H4 (cell line): ENCODE measurements around the gene THOC2. TPM values are rescaled to one million over a fixed set of nuclear protein-coding genes. Genes with fewer than 3 reads are reported as not detected.
A peak's percentile ranks its signal among the peaks of the same experiment; 100 is the strongest.
"Not testable (repeated sequence)": the region's sequence is repeated elsewhere in the genome, so short reads cannot be mapped to it uniquely, and the experiment has no call there.

ENCODE experiments used
- DNase-seq: peaks from one replicate; pipeline ENCODE4 v3.0.0-alpha.2; 2015; ENCODE audit warnings: low spot score
- total RNA-seq: library from RNA; depleted of rRNA; stranded (reverse); fragments of >200 nt; shearing (Covaris generic); gene quantifications from 2 replicates; pipeline ENCODE4 v1.2.3, GENCODE V29; 2014

The THOC2 gene
- total RNA-seq, 1 experiment from 2014 or later = 39.6 TPM

GRCh38 chrX:123664467-123665167, 68.2 kb downstream of the THOC2 start:
- not testable (repeated sequence) for DNase-seq

- DNase-seq = not testable (repeated sequence)
Measured at GRCh38 chrX:123663720-123664119, 69.1 kb downstream of the THOC2 start.

GRCh38 chrX:123656507-123656906, 76.3 kb downstream of the THOC2 start:
- DNase-seq = not testable (repeated sequence)

- DNase-seq = not testable (repeated sequence)
Measured at GRCh38 chrX:123648811-123649181, 84.1 kb downstream of the THOC2 start.

GRCh38 chrX:123648028-123648810, 84.6 kb downstream of the THOC2 start:
- DNase-seq = peak; percentile 34

- DNase-seq = no peak
Measured at GRCh38 chrX:123647244-123647643, 85.6 kb downstream of the THOC2 start.

- no peak for DNase-seq
Measured at GRCh38 chrX:123629502-123629901, 103.3 kb downstream of the THOC2 start.

- DNase-seq = no peak
Measured at GRCh38 chrX:123626962-123627361, 105.9 kb downstream of the THOC2 start.

GRCh38 chrX:123625952-123626351, 106.9 kb downstream of the THOC2 start:
- no peak for DNase-seq

- no peak for DNase-seq
Measured at GRCh38 chrX:123625477-123625876, 107.4 kb downstream of the THOC2 start.

- no peak for DNase-seq
Measured at GRCh38 chrX:123617007-123617406, 115.8 kb downstream of the THOC2 start.

GRCh38 chrX:123610915-123611314, 121.9 kb downstream of the THOC2 start:
- DNase-seq = no peak

GRCh38 chrX:123607806-123608205, 125.0 kb downstream of the THOC2 start:
- DNase-seq = no peak

GRCh38 chrX:123607270-123607669, 125.6 kb downstream of the THOC2 start:
- no peak for DNase-seq

- no peak for DNase-seq
Measured at GRCh38 chrX:123603491-123603890, 129.4 kb downstream of the THOC2 start.

GRCh38 chrX:123601437-123601836, 131.4 kb downstream of the THOC2 start:
- no peak for DNase-seq

- DNase-seq = no peak
Measured at GRCh38 chrX:123600181-123600580, 132.7 kb downstream of the THOC2 start.

- peak; percentile 48 for DNase-seq
Measured at GRCh38 chrX:123590842-123591486, 141.9 kb downstream of the THOC2 start.

GRCh38 chrX:123588723-123589122, 144.1 kb downstream of the THOC2 start:
- DNase-seq = no peak

- DNase-seq = no peak
Measured at GRCh38 chrX:123581586-123581985, 151.3 kb downstream of the THOC2 start.

- no peak for DNase-seq
Measured at GRCh38 chrX:123580792-123581191, 152.1 kb downstream of the THOC2 start.

GRCh38 chrX:123574027-123574426, 158.8 kb downstream of the THOC2 start:
- not testable (repeated sequence) for DNase-seq
